NCI-H524 treated with DMSO at 0.1 percent for 48 hours (cell line): ENCODE data around the gene CLDN6.
"Not testable (repeated sequence)": the region's sequence is repeated elsewhere in the genome, so short reads cannot be mapped to it uniquely, and the experiment has no call there.

Experiments
- DNase-seq: peaks from one replicate; lab custom pipeline; 2025; lab: John Stamatoyannopoulos, UW

Gene CLDN6

GRCh38 chr16:3017794-3018506 lies at the start of gene CLDN6:
Gene CLDN6 (minus strand): TSS chr16:3018183. CDS start chr16:3016021, 2,162 bp downstream.
- no peak for DNase-seq

- no peak for DNase-seq
Measured at GRCh38 chr16:3066440-3066748, 48.4 kb upstream of the CLDN6 start.

- DNase-seq = no peak
Measured at GRCh38 chr16:3065742-3066439, 47.9 kb upstream of the CLDN6 start.

GRCh38 chr16:3065069-3065741 lies 47.2 kb upstream of the CLDN6 start, which contains the start of gene IL32:
Gene IL32 (plus strand): TSS chr16:3065640. CDS start chr16:3065812, 172 bp downstream.
- DNase-seq = no peak

GRCh38 chr16:3063625-3064386 lies 45.8 kb upstream of the CLDN6 start:
- DNase-seq = no peak

GRCh38 chr16:3062553-3062952 lies 44.6 kb upstream of the CLDN6 start:
- no peak for DNase-seq

GRCh38 chr16:3060339-3061127 lies 42.5 kb upstream of the CLDN6 start:
- no peak for DNase-seq

- DNase-seq = no peak
Measured at GRCh38 chr16:3059723-3060242, 41.8 kb upstream of the CLDN6 start.

GRCh38 chr16:3059041-3059722 lies 41.2 kb upstream of the CLDN6 start:
- DNase-seq = no peak

GRCh38 chr16:3058139-3059030 lies 40.4 kb upstream of the CLDN6 start:
- DNase-seq = no peak

- DNase-seq = no peak
Measured at GRCh38 chr16:3057181-3058138, 39.5 kb upstream of the CLDN6 start.

- DNase-seq = no peak
Measured at GRCh38 chr16:3056336-3057180, 38.6 kb upstream of the CLDN6 start.

GRCh38 chr16:3055734-3056115 lies 37.7 kb upstream of the CLDN6 start:
- not testable (repeated sequence) for DNase-seq

GRCh38 chr16:3054965-3055733 lies 37.2 kb upstream of the CLDN6 start:
- no peak for DNase-seq

GRCh38 chr16:3053330-3053710 lies 35.3 kb upstream of the CLDN6 start:
- not testable (repeated sequence) for DNase-seq

GRCh38 chr16:3052571-3053329 lies 34.8 kb upstream of the CLDN6 start:
- not testable (repeated sequence) for DNase-seq
